Trophoblast cell (in vitro differentiated cells and primary cell): ENCODE results near the gene ADGRG3.

Experiments
- DNase-seq, 2 donors: peaks; one replicate each; pipeline ENCODE4 v3.0.0-alpha.2; 2016
- H2AFZ ChIP-seq: 2 replicates; pipeline ENCODE4 v1.6.1; 2013; ENCODE audit warnings: low read length, moderate library complexity, mild to moderate bottlenecking; ENCODE audit not compliant: insufficient read depth, poor library complexity
- H2AK5ac ChIP-seq: 2 replicates; pipeline ENCODE4 v1.6.1; 2013; ENCODE audit warnings: mild to moderate bottlenecking, low read length
- H2BK120ac ChIP-seq: 2 replicates; pipeline ENCODE4 v1.6.1; 2013; ENCODE audit warnings: low read length, mild to moderate bottlenecking, moderate library complexity; ENCODE audit not compliant: insufficient read depth, poor library complexity
- H2BK12ac ChIP-seq: 2 replicates; pipeline ENCODE4 v1.6.1; 2013; ENCODE audit warnings: mild to moderate bottlenecking, low read length, moderate library complexity
- H2BK5ac ChIP-seq: 2 replicates; pipeline ENCODE4 v1.6.1; 2013; ENCODE audit warnings: low read length, low read depth, moderate library complexity, mild to moderate bottlenecking; ENCODE audit not compliant: poor library complexity
- H3K14ac ChIP-seq: 2 replicates; pipeline ENCODE4 v1.6.1; 2013; ENCODE audit warnings: mild to moderate bottlenecking, low read length
- H3K18ac ChIP-seq: 2 replicates; pipeline ENCODE4 v1.6.1; 2013; ENCODE audit warnings: mild to moderate bottlenecking, low read length
- H3K23ac ChIP-seq: 2 replicates; pipeline ENCODE4 v1.6.1; 2013; ENCODE audit warnings: low read length
- H3K27ac ChIP-seq: 2 replicates; pipeline ENCODE4 v1.5.1; 2013; ENCODE audit warnings: low read depth, mild to moderate bottlenecking, inconsistent platforms, low read length, moderate library complexity
- H3K27me3 ChIP-seq: 2 replicates; pipeline ENCODE4 v1.6.1; 2013; ENCODE audit warnings: inconsistent platforms, mild to moderate bottlenecking, low read length, moderate library complexity; ENCODE audit not compliant: insufficient read depth
- H3K36me3 ChIP-seq, 2 experiments: 1 replicate in 1 of 2; 2 replicates in 1 of 2; pipeline ENCODE4 v1.6.1; 2013; ENCODE audit warnings: low read length in 2 of 2, mild to moderate bottlenecking in 2 of 2, moderate library complexity in 1 of 2; ENCODE audit not compliant: insufficient read depth in 2 of 2, control insufficient read depth in 1 of 2
- H3K4ac ChIP-seq: 2 replicates; pipeline ENCODE4 v1.6.1; 2013; ENCODE audit warnings: low read depth, mild to moderate bottlenecking, low read length, moderate library complexity
- H3K4me1 ChIP-seq, 2 experiments: 1 replicate in 1 of 2; 2 replicates in 1 of 2; pipeline ENCODE4 v1.6.1; 2013; ENCODE audit warnings: low read length in 2 of 2, mild to moderate bottlenecking in 2 of 2, moderate library complexity in 1 of 2; ENCODE audit not compliant: insufficient read depth in 2 of 2, control insufficient read depth in 1 of 2
- H3K4me2 ChIP-seq: 2 replicates; pipeline ENCODE4 v1.6.1; 2013; ENCODE audit warnings: inconsistent platforms, mild to moderate bottlenecking, low read length, moderate library complexity
- H3K4me3 ChIP-seq: 2 replicates; pipeline ENCODE4 v1.5.1; 2013; ENCODE audit warnings: mild to moderate bottlenecking, low read depth, low read length, inconsistent platforms
- H3K79me1 ChIP-seq: one replicate; pipeline ENCODE4 v1.6.1; 2013; ENCODE audit warnings: low read length
- H3K79me2 ChIP-seq: 2 replicates; pipeline ENCODE4 v1.6.1; 2013; ENCODE audit warnings: low read length, mild to moderate bottlenecking; ENCODE audit not compliant: control insufficient read depth, insufficient read depth, poor library complexity
- H3K9ac ChIP-seq: 2 replicates; pipeline ENCODE4 v1.6.1; 2013; ENCODE audit warnings: mild to moderate bottlenecking, low read length
- H3K9me3 ChIP-seq: 2 replicates; pipeline ENCODE4 v1.6.1; 2013; ENCODE audit warnings: low read depth, mild to moderate bottlenecking, control low read depth, inconsistent platforms, low read length; ENCODE audit not compliant: insufficient read depth
- H4K12ac ChIP-seq: 2 replicates; pipeline ENCODE4 v1.6.1; 2013; ENCODE audit warnings: low read depth, mild to moderate bottlenecking, low read length, moderate library complexity
- H4K8ac ChIP-seq: 2 replicates; pipeline ENCODE4 v1.6.1; 2013; ENCODE audit warnings: low read depth, mild to moderate bottlenecking, low read length, moderate library complexity
- H4K91ac ChIP-seq: one replicate; pipeline ENCODE4 v1.6.1; 2013; ENCODE audit warnings: low read depth, mild to moderate bottlenecking, low read length, moderate library complexity
- WGBS: extraction: QIAGEN DNeasy Blood & Tissue Kit; methylation state at CpG from one replicate; pipeline ENCODE4 v1.1.7; 2013; ENCODE audit warnings: missing lambda C conversion rate; ENCODE audit not compliant: insufficient read length, insufficient coverage; ENCODE audit errors: extremely low coverage; 5-methylcytosine and 5-hydroxymethylcytosine counted together

Gene ADGRG3

GRCh38 chr16:57644383-57645014 is 23.6 kb upstream of the ADGRG3 start:
- no peaks in the 10 kb centered on the region for H3K79me2 ChIP-seq
- H3K4me1 ChIP-seq, result peaks cover 9 to 18% of the 10 kb centered on the region in 2 experiments
- peak overlapping the region; percentile 44 for H3K23ac ChIP-seq
- H4K8ac ChIP-seq, result no peak overlapping the region
- H4K91ac ChIP-seq, result no peak overlapping the region
- no peak overlapping the region for H2BK5ac ChIP-seq
- no peaks in the 10 kb centered on the region for H3K27me3 ChIP-seq
- H3K18ac ChIP-seq, result no peak overlapping the region
- no peak overlapping the region for H3K27ac ChIP-seq
- H2BK120ac ChIP-seq, result no peak overlapping the region
- no peak for DNase-seq
- H3K79me1 ChIP-seq, result no peaks in the 10 kb centered on the region
- H3K9me3 ChIP-seq, result peaks cover 9% of the 10 kb centered on the region
- H4K12ac ChIP-seq, result no peak overlapping the region
- no peak overlapping the region for H3K9ac ChIP-seq
- peak overlapping the region; percentile 58 for H3K4me3 ChIP-seq
- H2BK12ac ChIP-seq, result no peak overlapping the region
- peaks cover 25 to 29% of the 10 kb centered on the region in 2 experiments for H3K36me3 ChIP-seq
- no CpG with 5 or more reads among the region's 11 CpGs for WGBS
- H3K4me2 ChIP-seq, result no peak overlapping the region
- no peak overlapping the region for H3K4ac ChIP-seq
- no peak overlapping the region for H2AFZ ChIP-seq
- H3K14ac ChIP-seq, result no peak overlapping the region
- no peak overlapping the region for H2AK5ac ChIP-seq

DNA sequence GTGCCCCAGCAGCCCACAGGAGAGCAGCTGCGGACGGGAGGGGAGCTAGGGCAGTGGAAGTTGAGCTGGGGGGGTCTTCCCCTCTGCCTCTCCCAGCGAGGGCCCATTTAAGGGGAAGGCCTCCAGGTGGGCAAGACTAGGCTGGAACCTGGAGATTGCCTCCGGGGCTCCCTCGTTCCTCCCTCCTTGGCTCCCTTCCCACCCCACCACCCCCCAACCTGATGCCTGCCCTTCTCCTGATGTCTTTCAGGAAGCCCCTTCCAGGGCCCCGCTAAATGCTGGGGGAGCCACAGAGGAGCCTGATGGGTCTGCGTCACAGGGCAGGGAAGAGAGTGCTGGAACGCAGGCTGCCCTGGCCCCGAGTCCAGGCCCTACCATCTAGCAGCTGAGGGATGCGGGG is 22.9 kb upstream of the ADGRG3 start:
- no CpG with 5 or more reads among the region's 10 CpGs for WGBS
- Histone ChIP-seq H2AK5ac (no peak overlapping the region), H2BK5ac (no peak overlapping the region), H3K4me3 (no peak overlapping the region), H3K18ac (no peak overlapping the region), H3K79me2 (no peaks in the 10 kb centered on the region), H2BK12ac (no peak overlapping the region), H3K79me1 (no peaks in the 10 kb centered on the region), H3K27me3 (no peaks in the 10 kb centered on the region), H3K27ac (no peak overlapping the region), H3K9ac (no peak overlapping the region), H2AFZ (no peak overlapping the region), H3K36me3 (peaks cover 27 to 28% of the 10 kb centered on the region in 2 experiments), H3K4me2 (no peak overlapping the region), H3K4me1 (peaks cover 9 to 18% of the 10 kb centered on the region in 2 experiments), H3K14ac (no peak overlapping the region), H4K91ac (no peak overlapping the region), H3K23ac (no peak overlapping the region), H2BK120ac (no peak overlapping the region), H4K8ac (no peak overlapping the region), H3K9me3 (peaks cover 9% of the 10 kb centered on the region), H3K4ac (no peak overlapping the region), H4K12ac (no peak overlapping the region)
- peak in 1 of 2 donors; percentile 20 for DNase-seq

GRCh38 chr16:57645691-57646387 is 22.3 kb upstream of the ADGRG3 start:
- DNase-seq, result peak; percentile 20 to 38
- no peak overlapping the region for H4K8ac ChIP-seq
- H3K79me2 ChIP-seq, result no peaks in the 10 kb centered on the region
- no peaks in the 10 kb centered on the region for H3K79me1 ChIP-seq
- no peak overlapping the region for H3K4ac ChIP-seq
- H2AK5ac ChIP-seq, result no peak overlapping the region
- H3K4me3 ChIP-seq, result no peak overlapping the region
- WGBS, result no CpG with 5 or more reads among the region's 24 CpGs
- H3K4me1 ChIP-seq, result peaks cover 9 to 18% of the 10 kb centered on the region in 2 experiments
- no peak overlapping the region for H2BK5ac ChIP-seq
- H3K36me3 ChIP-seq, result peaks cover 25 to 30% of the 10 kb centered on the region in 2 experiments
- H2BK12ac ChIP-seq, result peak overlapping the region; percentile 0
- no peak overlapping the region for H4K12ac ChIP-seq
- no peak overlapping the region for H2AFZ ChIP-seq
- H3K4me2 ChIP-seq, result no peak overlapping the region
- no peaks in the 10 kb centered on the region for H3K27me3 ChIP-seq
- H3K9ac ChIP-seq, result no peak overlapping the region
- no peak overlapping the region for H3K14ac ChIP-seq
- no peak overlapping the region for H3K23ac ChIP-seq
- no peak overlapping the region for H3K18ac ChIP-seq
- H3K9me3 ChIP-seq, result peaks cover 9% of the 10 kb centered on the region
- peak overlapping the region; percentile 4 for H4K91ac ChIP-seq
- no peak overlapping the region for H3K27ac ChIP-seq
- H2BK120ac ChIP-seq, result peak overlapping the region; percentile 1

GRCh38 chr16:57646388-57647039 is 21.6 kb upstream of the ADGRG3 start:
- H3K27ac ChIP-seq, result no peak overlapping the region
- no peak overlapping the region for H2AFZ ChIP-seq
- H3K36me3 ChIP-seq, result peaks cover 30 to 32% of the 10 kb centered on the region in 2 experiments
- no peaks in the 10 kb centered on the region for H3K79me1 ChIP-seq
- no peak overlapping the region for H3K4me2 ChIP-seq
- H3K79me2 ChIP-seq, result no peaks in the 10 kb centered on the region
- peak overlapping the region; percentile 28 for H2BK12ac ChIP-seq
- peaks cover 9% of the 10 kb centered on the region for H3K9me3 ChIP-seq
- no CpG with 5 or more reads among the region's 14 CpGs for WGBS
- peak overlapping the region; percentile 26 for H3K18ac ChIP-seq
- no peaks in the 10 kb centered on the region for H3K27me3 ChIP-seq
- H4K8ac ChIP-seq, result peak overlapping the region; percentile 8
- peak overlapping the region; percentile 22 for H3K4ac ChIP-seq
- H3K4me1 ChIP-seq, result peaks cover 9 to 18% of the 10 kb centered on the region in 2 experiments
- peak overlapping the region; percentile 18 for H2AK5ac ChIP-seq
- no peak overlapping the region for H3K4me3 ChIP-seq
- H4K91ac ChIP-seq, result peak overlapping the region; percentile 23
- H3K9ac ChIP-seq, result no peak overlapping the region
- no peak overlapping the region for H3K23ac ChIP-seq
- no peak for DNase-seq
- H2BK120ac ChIP-seq, result no peak overlapping the region
- no peak overlapping the region for H2BK5ac ChIP-seq
- no peak overlapping the region for H4K12ac ChIP-seq
- H3K14ac ChIP-seq, result peak overlapping the region; percentile 33
